ENCODE results near the gene ATG3.

DNA sequence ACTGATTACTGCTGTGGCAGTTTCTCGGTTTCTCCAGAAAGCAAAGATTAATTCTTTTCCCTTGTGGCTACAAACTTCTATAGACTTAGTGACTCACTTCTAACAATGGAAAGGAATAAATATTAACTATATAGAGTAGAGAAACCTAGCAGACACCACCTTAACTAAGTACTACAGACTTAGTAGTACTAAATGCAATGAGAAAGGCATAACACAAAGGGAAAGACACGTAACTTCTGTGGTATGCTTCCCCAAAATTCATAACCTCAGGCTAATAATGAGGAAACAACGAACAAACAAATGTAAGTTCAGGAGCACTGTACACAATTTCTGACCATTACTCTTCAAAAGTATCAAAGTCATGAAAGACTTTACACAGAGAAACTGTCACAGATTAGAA, 31.2 kb downstream of the ATG3 start:
- no peak for TF ChIP-seq POLR2AphosphoS5 (IDR thresholded peaks at IDR 0.05; ENCODE audit: low read depth, low read length)
- TF ChIP-seq, protein P1, sequence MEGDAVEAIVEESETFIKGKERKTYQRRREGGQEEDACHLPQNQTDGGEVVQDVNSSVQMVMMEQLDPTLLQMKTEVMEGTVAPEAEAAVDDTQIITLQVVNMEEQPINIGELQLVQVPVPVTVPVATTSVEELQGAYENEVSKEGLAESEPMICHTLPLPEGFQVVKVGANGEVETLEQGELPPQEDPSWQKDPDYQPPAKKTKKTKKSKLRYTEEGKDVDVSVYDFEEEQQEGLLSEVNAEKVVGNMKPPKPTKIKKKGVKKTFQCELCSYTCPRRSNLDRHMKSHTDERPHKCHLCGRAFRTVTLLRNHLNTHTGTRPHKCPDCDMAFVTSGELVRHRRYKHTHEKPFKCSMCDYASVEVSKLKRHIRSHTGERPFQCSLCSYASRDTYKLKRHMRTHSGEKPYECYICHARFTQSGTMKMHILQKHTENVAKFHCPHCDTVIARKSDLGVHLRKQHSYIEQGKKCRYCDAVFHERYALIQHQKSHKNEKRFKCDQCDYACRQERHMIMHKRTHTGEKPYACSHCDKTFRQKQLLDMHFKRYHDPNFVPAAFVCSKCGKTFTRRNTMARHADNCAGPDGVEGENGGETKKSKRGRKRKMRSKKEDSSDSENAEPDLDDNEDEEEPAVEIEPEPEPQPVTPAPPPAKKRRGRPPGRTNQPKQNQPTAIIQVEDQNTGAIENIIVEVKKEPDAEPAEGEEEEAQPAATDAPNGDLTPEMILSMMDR (IDR thresholded peaks at IDR 0.05): no peak
- TF ChIP-seq, protein P2, sequence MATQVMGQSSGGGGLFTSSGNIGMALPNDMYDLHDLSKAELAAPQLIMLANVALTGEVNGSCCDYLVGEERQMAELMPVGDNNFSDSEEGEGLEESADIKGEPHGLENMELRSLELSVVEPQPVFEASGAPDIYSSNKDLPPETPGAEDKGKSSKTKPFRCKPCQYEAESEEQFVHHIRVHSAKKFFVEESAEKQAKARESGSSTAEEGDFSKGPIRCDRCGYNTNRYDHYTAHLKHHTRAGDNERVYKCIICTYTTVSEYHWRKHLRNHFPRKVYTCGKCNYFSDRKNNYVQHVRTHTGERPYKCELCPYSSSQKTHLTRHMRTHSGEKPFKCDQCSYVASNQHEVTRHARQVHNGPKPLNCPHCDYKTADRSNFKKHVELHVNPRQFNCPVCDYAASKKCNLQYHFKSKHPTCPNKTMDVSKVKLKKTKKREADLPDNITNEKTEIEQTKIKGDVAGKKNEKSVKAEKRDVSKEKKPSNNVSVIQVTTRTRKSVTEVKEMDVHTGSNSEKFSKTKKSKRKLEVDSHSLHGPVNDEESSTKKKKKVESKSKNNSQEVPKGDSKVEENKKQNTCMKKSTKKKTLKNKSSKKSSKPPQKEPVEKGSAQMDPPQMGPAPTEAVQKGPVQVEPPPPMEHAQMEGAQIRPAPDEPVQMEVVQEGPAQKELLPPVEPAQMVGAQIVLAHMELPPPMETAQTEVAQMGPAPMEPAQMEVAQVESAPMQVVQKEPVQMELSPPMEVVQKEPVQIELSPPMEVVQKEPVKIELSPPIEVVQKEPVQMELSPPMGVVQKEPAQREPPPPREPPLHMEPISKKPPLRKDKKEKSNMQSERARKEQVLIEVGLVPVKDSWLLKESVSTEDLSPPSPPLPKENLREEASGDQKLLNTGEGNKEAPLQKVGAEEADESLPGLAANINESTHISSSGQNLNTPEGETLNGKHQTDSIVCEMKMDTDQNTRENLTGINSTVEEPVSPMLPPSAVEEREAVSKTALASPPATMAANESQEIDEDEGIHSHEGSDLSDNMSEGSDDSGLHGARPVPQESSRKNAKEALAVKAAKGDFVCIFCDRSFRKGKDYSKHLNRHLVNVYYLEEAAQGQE (IDR thresholded peaks at IDR 0.05; ENCODE audit: insufficient read depth in 1 of 2, low read depth in 2 of 2, low read length in 1 of 2): no peak
- TF ChIP-seq SIN3A (IDR thresholded peaks at IDR 0.05; ENCODE audit: borderline replicate concordance, insufficient read depth, low read depth, low read length): no peak
